Measurements from ENCODE around the gene GAL.
A peak's percentile ranks its signal among the peaks of the same experiment; 100 is the strongest.

The GAL gene

DNA sequence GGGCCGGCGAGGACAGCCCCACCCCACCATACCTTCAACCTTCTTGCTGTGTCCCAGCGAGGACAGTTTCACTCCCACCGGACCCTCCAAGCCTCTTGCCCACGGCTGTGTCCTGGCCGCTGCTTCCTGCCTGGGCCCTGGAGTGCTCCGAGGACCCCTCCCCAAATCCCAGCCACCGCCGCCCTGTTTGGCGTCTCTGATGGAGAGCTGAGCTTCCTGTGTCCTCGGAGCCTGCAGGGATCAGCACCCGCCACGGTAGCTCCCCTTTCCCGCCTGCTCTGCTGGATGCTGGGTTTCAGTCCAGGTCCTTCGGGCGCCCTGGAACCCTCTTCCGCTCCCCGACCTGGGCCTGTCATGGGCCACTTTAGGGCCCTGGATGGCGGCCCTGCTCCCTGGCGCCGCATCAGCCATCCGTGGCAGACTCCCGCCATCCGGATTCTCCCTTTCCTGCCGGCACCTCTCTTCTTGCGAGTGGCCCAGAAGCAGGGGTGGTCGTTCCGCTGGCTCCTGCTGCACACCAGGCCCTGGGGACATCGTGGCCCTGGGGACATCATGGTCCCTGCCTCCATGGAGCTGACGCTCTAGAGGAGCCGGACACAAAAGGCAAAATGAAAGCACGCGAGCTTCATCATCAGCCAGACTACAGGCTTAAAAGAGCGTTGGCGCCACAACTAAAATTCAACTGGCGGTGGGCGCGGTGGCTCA is 34.3 kb upstream of the GAL start:
- Histone ChIP-seq H3K36me3 (ENCODE audit: insufficient read depth, insufficient read length, low read length) (no peaks in the 10 kb centered on the region), H3K4me3 (ENCODE audit: insufficient read length, low read depth) (no peak overlapping the region), H3K9ac (ENCODE audit: insufficient read length, low read depth) (no peak overlapping the region), H3K9me3 (ENCODE audit: insufficient read depth, low read length) (peaks cover 12% of the 10 kb centered on the region), H3K4me1 (ENCODE audit: insufficient read depth, insufficient read length) (peaks cover 5% of the 10 kb centered on the region), H3K27me3 (ENCODE audit: insufficient read depth, insufficient read length) (no peaks in the 10 kb centered on the region)
- DNase-seq (ENCODE audit: low read depth, low spot score), result no peak
- TF ChIP-seq YY1 (IDR thresholded peaks at IDR 0.05; ENCODE audit: insufficient read depth, insufficient read length), result no peak
- no peak for TF ChIP-seq ZNF274 (IDR thresholded peaks at IDR 0.05; ENCODE audit: low read depth, low read length)
- TF ChIP-seq SUZ12 (IDR thresholded peaks at IDR 0.05; ENCODE audit: extremely low read depth, insufficient read depth, insufficient read length), result no peak

GRCh38 chr11:68650801-68651200 is 33.5 kb upstream of the GAL start:
- no peaks in the 10 kb centered on the region for H3K27me3 ChIP-seq (ENCODE audit: insufficient read depth, insufficient read length)
- no peak for TF ChIP-seq YY1 (IDR thresholded peaks at IDR 0.05; ENCODE audit: insufficient read depth, insufficient read length)
- TF ChIP-seq ZNF274 (IDR thresholded peaks at IDR 0.05; ENCODE audit: low read depth, low read length), result no peak
- no peak for TF ChIP-seq SUZ12 (IDR thresholded peaks at IDR 0.05; ENCODE audit: extremely low read depth, insufficient read depth, insufficient read length)
- no peak overlapping the region for H3K9ac ChIP-seq (ENCODE audit: insufficient read length, low read depth)
- H3K36me3 ChIP-seq (ENCODE audit: insufficient read depth, insufficient read length, low read length), result no peaks in the 10 kb centered on the region
- peaks cover 18% of the 10 kb centered on the region for H3K9me3 ChIP-seq (ENCODE audit: insufficient read depth, low read length)
- H3K4me1 ChIP-seq (ENCODE audit: insufficient read depth, insufficient read length), result peaks cover 5% of the 10 kb centered on the region
- H3K4me3 ChIP-seq (ENCODE audit: insufficient read length, low read depth), result no peak overlapping the region
- no peak for DNase-seq (ENCODE audit: low read depth, low spot score)

- DNase-seq (ENCODE audit: low read depth, low spot score), result peak; percentile 6
- TF ChIP-seq YY1 (IDR thresholded peaks at IDR 0.05; ENCODE audit: insufficient read depth, insufficient read length), result no peak
- no peak for TF ChIP-seq ZNF274 (IDR thresholded peaks at IDR 0.05; ENCODE audit: low read depth, low read length)
- TF ChIP-seq SUZ12 (IDR thresholded peaks at IDR 0.05; ENCODE audit: extremely low read depth, insufficient read depth, insufficient read length), result no peak
- H3K36me3 ChIP-seq (ENCODE audit: insufficient read depth, insufficient read length, low read length), result no peaks in the 10 kb centered on the region
- H3K27me3 ChIP-seq (ENCODE audit: insufficient read depth, insufficient read length), result no peaks in the 10 kb centered on the region
- H3K4me1 ChIP-seq (ENCODE audit: insufficient read depth, insufficient read length), result peaks cover 5% of the 10 kb centered on the region
- no peak overlapping the region for H3K9ac ChIP-seq (ENCODE audit: insufficient read length, low read depth)
- H3K4me3 ChIP-seq (ENCODE audit: insufficient read length, low read depth), result no peak overlapping the region
- H3K9me3 ChIP-seq (ENCODE audit: insufficient read depth, low read length), result peaks cover 15% of the 10 kb centered on the region
These were observed 32.9 kb upstream of the GAL start for GRCh38 chr11:68651208-68651984.

- DNase-seq (ENCODE audit: low read depth, low spot score), result no peak
- Histone ChIP-seq H3K9me3 (ENCODE audit: insufficient read depth, low read length) (peaks cover 8% of the 10 kb centered on the region; the same call in 1 of the 2 replicates), H3K4me1 (ENCODE audit: insufficient read depth, insufficient read length) (peaks cover 5% of the 10 kb centered on the region), H3K27me3 (ENCODE audit: insufficient read depth, insufficient read length) (no peaks in the 10 kb centered on the region), H3K9ac (ENCODE audit: insufficient read length, low read depth) (no peak overlapping the region), H3K36me3 (ENCODE audit: insufficient read depth, insufficient read length, low read length) (no peaks in the 10 kb centered on the region), H3K4me3 (ENCODE audit: insufficient read length, low read depth) (no peak overlapping the region)
- no peak for TF ChIP-seq ZNF274 (IDR thresholded peaks at IDR 0.05; ENCODE audit: low read depth, low read length)
- TF ChIP-seq YY1 (IDR thresholded peaks at IDR 0.05; ENCODE audit: insufficient read depth, insufficient read length), result no peak
- no peak for TF ChIP-seq SUZ12 (IDR thresholded peaks at IDR 0.05; ENCODE audit: extremely low read depth, insufficient read depth, insufficient read length)
These were observed 32.2 kb upstream of the GAL start for GRCh38 chr11:68651985-68652682.

DNA sequence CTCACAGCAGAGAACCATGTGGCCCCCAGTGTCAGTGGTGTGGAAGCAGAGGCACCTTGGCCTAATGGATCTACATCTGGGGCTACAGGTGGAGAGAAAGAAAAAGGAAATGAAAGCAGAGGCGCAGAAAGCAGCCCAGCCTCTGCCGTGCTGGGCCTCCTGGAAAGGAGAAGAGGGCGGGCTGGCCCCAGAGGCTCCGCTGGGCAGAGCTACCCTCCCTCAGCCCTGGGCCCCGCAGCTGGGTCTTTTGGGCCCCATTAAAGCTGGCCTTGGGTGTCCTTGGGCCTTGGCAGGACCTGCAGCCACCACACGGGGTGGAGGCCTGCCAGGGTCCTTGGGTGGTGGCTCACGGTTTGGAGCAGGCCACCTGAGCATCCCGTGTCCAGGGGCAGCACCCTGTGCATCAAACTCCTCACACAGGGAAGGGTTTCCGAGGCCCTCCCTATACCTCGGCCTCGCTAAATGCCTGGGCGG is 31.6 kb upstream of the GAL start:
- DNase-seq (ENCODE audit: low read depth, low spot score), result no peak
- peaks cover 6% of the 10 kb centered on the region; the same call in 1 of the 2 replicates for H3K9me3 ChIP-seq (ENCODE audit: insufficient read depth, low read length)
- TF ChIP-seq YY1 (IDR thresholded peaks at IDR 0.05; ENCODE audit: insufficient read depth, insufficient read length) (no peak), SUZ12 (IDR thresholded peaks at IDR 0.05; ENCODE audit: extremely low read depth, insufficient read depth, insufficient read length) (no peak), ZNF274 (IDR thresholded peaks at IDR 0.05; ENCODE audit: low read depth, low read length) (no peak)
- peaks cover 5% of the 10 kb centered on the region for H3K4me1 ChIP-seq (ENCODE audit: insufficient read depth, insufficient read length)
- H3K36me3 ChIP-seq (ENCODE audit: insufficient read depth, insufficient read length, low read length), result no peaks in the 10 kb centered on the region
- no peak overlapping the region for H3K9ac ChIP-seq (ENCODE audit: insufficient read length, low read depth)
- no peak overlapping the region for H3K4me3 ChIP-seq (ENCODE audit: insufficient read length, low read depth)
- no peaks in the 10 kb centered on the region for H3K27me3 ChIP-seq (ENCODE audit: insufficient read depth, insufficient read length)

DNA sequence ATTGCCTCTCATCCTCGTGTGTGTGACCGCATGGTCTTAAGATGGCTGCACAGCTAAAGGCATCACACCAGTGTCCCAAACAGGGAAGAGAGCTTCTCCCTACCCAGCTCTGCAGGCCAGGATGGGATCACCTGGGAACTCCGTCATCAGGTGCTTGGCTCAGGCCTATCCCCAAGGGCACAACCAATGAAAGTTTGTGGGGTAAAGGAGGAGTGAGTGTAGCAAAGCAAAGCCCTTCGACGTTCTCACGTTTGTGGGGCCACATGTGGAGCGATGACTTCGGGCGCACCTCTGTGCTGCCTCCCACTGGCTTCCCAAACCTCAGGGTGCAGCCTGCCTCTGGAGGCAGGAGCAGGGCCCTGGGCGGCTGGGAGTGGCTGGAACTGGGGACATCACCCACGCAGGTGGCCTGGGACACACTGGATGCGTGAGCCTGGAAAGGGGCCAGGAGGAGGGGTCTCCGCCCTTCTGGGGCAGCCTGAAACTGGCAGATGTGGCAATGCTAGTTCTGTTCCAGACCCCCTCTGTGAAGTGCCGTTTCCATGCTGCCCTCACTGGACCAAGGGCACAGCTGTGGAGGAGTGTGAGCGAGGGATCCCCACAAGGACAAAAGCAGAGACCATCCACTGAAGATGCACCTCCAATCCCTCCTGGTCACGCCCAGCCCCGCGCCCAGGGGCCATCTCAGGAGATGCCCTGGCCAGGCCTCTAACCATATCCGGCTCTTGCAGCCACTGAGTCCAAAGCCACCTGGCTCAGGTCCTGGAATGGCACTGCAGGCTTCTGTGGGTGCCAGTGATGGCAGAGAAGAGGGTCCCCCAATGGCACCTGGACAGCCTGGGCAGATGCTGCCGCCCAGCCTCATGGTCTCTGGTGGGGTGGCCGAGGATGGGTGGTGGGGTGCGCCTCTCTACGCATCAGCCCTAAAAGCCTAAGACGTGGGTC is 30.6 kb upstream of the GAL start:
- no peak for DNase-seq (ENCODE audit: low read depth, low spot score)
- TF ChIP-seq YY1 (IDR thresholded peaks at IDR 0.05; ENCODE audit: insufficient read depth, insufficient read length), result no peak
- no peak for TF ChIP-seq ZNF274 (IDR thresholded peaks at IDR 0.05; ENCODE audit: low read depth, low read length)
- TF ChIP-seq SUZ12 (IDR thresholded peaks at IDR 0.05; ENCODE audit: extremely low read depth, insufficient read depth, insufficient read length), result no peak
- Histone ChIP-seq H3K27me3 (ENCODE audit: insufficient read depth, insufficient read length) (no peaks in the 10 kb centered on the region), H3K4me1 (ENCODE audit: insufficient read depth, insufficient read length) (peaks cover 5% of the 10 kb centered on the region), H3K36me3 (ENCODE audit: insufficient read depth, insufficient read length, low read length) (no peaks in the 10 kb centered on the region), H3K4me3 (ENCODE audit: insufficient read length, low read depth) (no peak overlapping the region), H3K9me3 (ENCODE audit: insufficient read depth, low read length) (peaks cover 6% of the 10 kb centered on the region; the same call in 1 of the 2 replicates), H3K9ac (ENCODE audit: insufficient read length, low read depth) (no peak overlapping the region)
